Neural cell (in vitro differentiated cells): ENCODE data around the gene DCK. TPM values are rescaled to one million over a fixed set of nuclear protein-coding genes. Genes with fewer than 3 reads are reported as not detected.
"Not testable (repeated sequence)": the region's sequence is repeated elsewhere in the genome, so short reads cannot be mapped to it uniquely, and the experiment has no call there.

ENCODE experiments used
- H2AFZ ChIP-seq: fragments of 200-600, 300-800 bp; sonication (generic), shearing (Covaris generic); 2 replicates; pipeline ENCODE4 v1.6.0; 2014; ENCODE audit warnings: low read depth, mild to moderate bottlenecking, antibody characterized with exemption, low read length, moderate library complexity
- H3F3A ChIP-seq: fragments of 200-600 bp; shearing (Covaris generic); 2 replicates; pipeline ENCODE4 v1.6.1; 2016; ENCODE audit warnings: mild to moderate bottlenecking, moderate library complexity, mixed read lengths, antibody characterized with exemption, low read length; ENCODE audit not compliant: insufficient read depth, poor library complexity, severe bottlenecking
- H3K27ac ChIP-seq: fragments of 200-600, 300-800 bp; sonication (generic), shearing (Covaris generic); 2 replicates; pipeline ENCODE4 v1.5.1; 2014; ENCODE audit warnings: mild to moderate bottlenecking, low read length, moderate library complexity
- H3K27me3 ChIP-seq: fragments of 300-800, 200-600 bp; sonication (generic), shearing (Covaris generic); 2 replicates; pipeline ENCODE4 v1.6.0; 2014; ENCODE audit warnings: mild to moderate bottlenecking, low read depth, low read length, moderate library complexity; ENCODE audit not compliant: insufficient read depth
- H3K36me3 ChIP-seq: fragments of 300-800, 200-600 bp; sonication (generic), shearing (Covaris generic); 2 replicates; pipeline ENCODE4 v1.5.1; 2014; ENCODE audit warnings: mild to moderate bottlenecking, antibody characterized with exemption, low read length, moderate library complexity; ENCODE audit not compliant: insufficient read depth
- H3K4me2 ChIP-seq: fragments of 300-800, 200-600 bp; sonication (generic), shearing (Covaris generic); 2 replicates; pipeline ENCODE4 v1.6.0; 2014; ENCODE audit warnings: mild to moderate bottlenecking, low read length
- H3K4me3 ChIP-seq: fragments of 300-800, 200-600 bp; sonication (generic), shearing (Covaris generic); 2 replicates; pipeline ENCODE4 v1.5.1; 2014; ENCODE audit warnings: mild to moderate bottlenecking, low read length, moderate library complexity
- H3K79me2 ChIP-seq: fragments of 200-600 bp; shearing (Covaris generic); replicated peaks from 2 replicates; pipeline ENCODE4 v1.6.0; 2014; ENCODE audit warnings: mild to moderate bottlenecking, low read length, moderate library complexity; ENCODE audit not compliant: insufficient read depth
- H3K9ac ChIP-seq: fragments of 300-800, 200-600 bp; sonication (generic), shearing (Covaris generic); 2 replicates; pipeline ENCODE4 v1.6.1; 2016; ENCODE audit warnings: mild to moderate bottlenecking, low read length, mixed read lengths
- H3K9me2 ChIP-seq: fragments of 200-600 bp; shearing (Covaris generic); 2 replicates; pipeline ENCODE4 v1.6.1; 2016; ENCODE audit warnings: mild to moderate bottlenecking, low read length, mixed read lengths; ENCODE audit not compliant: insufficient read depth
- H3K9me3 ChIP-seq: fragments of 200-600, 300-800 bp; sonication (generic), shearing (Covaris generic); 2 replicates; pipeline ENCODE4 v1.6.1; 2016; ENCODE audit warnings: mild to moderate bottlenecking, mixed run types, low read length, moderate library complexity, mixed read lengths
- H4K20me1 ChIP-seq: fragments of 200-600 bp; shearing (Covaris generic); 2 replicates; pipeline ENCODE4 v1.6.1; 2016; ENCODE audit warnings: mild to moderate bottlenecking, mixed run types; ENCODE audit not compliant: insufficient read depth
- EP300 ChIP-seq: fragments of 450-650 bp; conservative IDR thresholded peaks from 2 replicates; pipeline ENCODE4 v1.6.1; 2014; ENCODE audit warnings: antibody characterized with exemption, mild to moderate bottlenecking, moderate library complexity; ENCODE audit not compliant: poor library complexity, severe bottlenecking
- EZH2 ChIP-seq: fragments of 200-600, 300-800 bp; shearing (Covaris generic), sonication (generic); IDR thresholded peaks from 2 replicates; pipeline ENCODE4 v1.6.1; 2014; ENCODE audit warnings: antibody characterized with exemption, low read length, borderline replicate concordance, mild to moderate bottlenecking; ENCODE audit not compliant: insufficient read depth, poor library complexity, severe bottlenecking
- MXI1 ChIP-seq: fragments of 450-650 bp; conservative IDR thresholded peaks from 2 replicates; pipeline ENCODE4 v1.6.1; 2014; ENCODE audit warnings: antibody characterized with exemption, mild to moderate bottlenecking; ENCODE audit not compliant: poor library complexity, severe bottlenecking
- POLR2AphosphoS5 ChIP-seq: IDR thresholded peaks from 2 replicates; pipeline ENCODE4 v1.6.1; 2012
- RAD21 ChIP-seq: fragments of 450-650 bp; conservative IDR thresholded peaks from 2 replicates; pipeline ENCODE4 v1.6.1; 2014; ENCODE audit warnings: antibody characterized with exemption, mild to moderate bottlenecking, moderate library complexity
- SMC3 ChIP-seq: fragments of 450-650 bp; conservative IDR thresholded peaks from 2 replicates; pipeline ENCODE4 v1.6.1; 2014; ENCODE audit warnings: antibody characterized with exemption, mild to moderate bottlenecking, moderate library complexity; ENCODE audit not compliant: poor library complexity
- TAF1 ChIP-seq: IDR thresholded peaks from 2 replicates; pipeline ENCODE4 v1.6.1; 2012; ENCODE audit warnings: low read depth
- polyA plus RNA-seq: library from polyadenylated mRNA; depleted of rRNA; stranded (reverse); fragments of >200 nt; gene quantifications from 2 replicates; pipeline ENCODE4 v1.2.3, GENCODE V29; 2014
- TF ChIP-seq, protein P1 (sequence below): IDR thresholded peaks from 2 replicates; pipeline ENCODE4 v1.6.1; 2012; ENCODE audit warnings: borderline replicate concordance
- TF ChIP-seq, protein P2 (sequence below): fragments of 450-650 bp; IDR thresholded peaks from 2 replicates; pipeline ENCODE4 v1.5.1; 2014; ENCODE audit warnings: antibody characterized with exemption, mild to moderate bottlenecking, moderate library complexity; ENCODE audit not compliant: poor library complexity, severe bottlenecking

Gene DCK
- polyA plus RNA-seq, 1 donor from 2014 or later = 147 TPM

DNA sequence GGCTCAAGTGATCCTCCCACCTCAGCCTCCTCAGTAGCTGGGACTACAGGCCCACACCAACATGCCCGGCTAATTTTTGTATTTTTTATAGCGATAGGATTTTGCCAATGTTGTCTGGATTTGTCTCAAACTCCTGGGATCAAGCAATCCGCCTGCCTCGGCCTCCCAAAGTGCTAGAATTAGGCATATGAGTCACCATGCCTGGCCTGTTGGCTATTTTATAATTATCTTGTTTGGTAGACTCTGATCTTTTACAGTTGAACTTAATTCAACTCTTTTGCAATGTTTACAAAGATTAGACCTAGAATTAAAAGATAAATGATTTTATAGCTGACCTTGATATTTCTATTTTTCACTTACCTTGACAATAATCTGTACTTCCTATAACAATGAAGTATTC is 18.0 kb downstream of the DCK start (continued):
- TF ChIP-seq MXI1 = no peak
- no peak for TF ChIP-seq RAD21
- TF ChIP-seq EP300 = no peak
- no peak for TF ChIP-seq POLR2AphosphoS5

DNA sequence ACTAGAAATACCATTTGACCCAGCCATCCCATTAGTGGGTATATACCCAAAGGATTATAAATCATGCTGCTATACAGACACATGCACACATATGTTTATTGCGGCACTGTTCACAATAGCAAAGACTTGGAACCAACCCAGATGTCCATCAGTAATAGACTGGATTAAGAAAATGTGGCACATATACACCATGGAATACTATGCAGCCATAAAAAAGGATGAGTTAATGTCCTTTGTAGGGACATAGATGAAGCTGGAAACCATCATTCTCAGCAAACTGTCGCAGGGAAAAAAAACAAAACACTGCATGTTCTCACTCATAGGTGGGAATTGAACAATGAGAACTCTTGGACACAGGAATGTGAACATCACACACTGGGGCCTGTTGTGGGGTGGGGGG is 23.9 kb downstream of the DCK start:
- not testable (repeated sequence) for H3K36me3 ChIP-seq, H3K9me2 ChIP-seq, H3K27me3 ChIP-seq, H2AFZ ChIP-seq, H3K9ac ChIP-seq, H3K27ac ChIP-seq, H3K4me3 ChIP-seq, H3K79me2 ChIP-seq, H4K20me1 ChIP-seq, H3K4me2 ChIP-seq, H3F3A ChIP-seq, H3K9me3 ChIP-seq

DNA sequence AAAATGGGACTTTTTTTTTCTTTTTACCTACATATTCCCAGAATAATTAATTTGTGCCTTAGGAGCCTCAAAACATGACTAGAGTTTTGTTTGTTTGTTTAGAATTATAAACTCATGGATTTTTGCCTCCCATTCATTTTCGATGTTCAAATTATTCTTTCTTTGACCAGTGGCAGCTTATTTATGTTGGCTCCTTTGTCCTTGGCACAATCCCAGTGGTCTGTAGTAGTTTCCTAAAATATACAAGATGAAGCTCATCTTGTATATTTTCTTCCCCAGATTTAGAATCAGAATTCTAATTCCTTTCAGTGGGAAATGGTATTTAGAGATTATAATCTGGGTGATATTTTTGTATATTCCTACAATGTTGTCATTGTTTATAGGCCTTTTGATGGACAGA is 27.2 kb downstream of the DCK start:
- Histone ChIP-seq H3F3A (no peaks in the 10 kb centered on the region), H2AFZ (no peak overlapping the region), H3K9me2 (no peaks in the 10 kb centered on the region), H4K20me1 (no peaks in the 10 kb centered on the region), H3K4me2 (no peak overlapping the region), H3K27ac (no peak overlapping the region), H3K9ac (no peak overlapping the region), H3K4me3 (no peak overlapping the region), H3K27me3 (no peaks in the 10 kb centered on the region), H3K9me3 (no peaks in the 10 kb centered on the region), H3K36me3 (peaks cover 8% of the 10 kb centered on the region), H3K79me2 (no peaks in the 10 kb centered on the region)
- TF ChIP-seq RAD21 = no peak
- no peak for TF ChIP-seq POLR2AphosphoS5
- TF ChIP-seq EZH2 = no peak
- TF ChIP-seq SMC3 = no peak
- TF ChIP-seq, protein P1, sequence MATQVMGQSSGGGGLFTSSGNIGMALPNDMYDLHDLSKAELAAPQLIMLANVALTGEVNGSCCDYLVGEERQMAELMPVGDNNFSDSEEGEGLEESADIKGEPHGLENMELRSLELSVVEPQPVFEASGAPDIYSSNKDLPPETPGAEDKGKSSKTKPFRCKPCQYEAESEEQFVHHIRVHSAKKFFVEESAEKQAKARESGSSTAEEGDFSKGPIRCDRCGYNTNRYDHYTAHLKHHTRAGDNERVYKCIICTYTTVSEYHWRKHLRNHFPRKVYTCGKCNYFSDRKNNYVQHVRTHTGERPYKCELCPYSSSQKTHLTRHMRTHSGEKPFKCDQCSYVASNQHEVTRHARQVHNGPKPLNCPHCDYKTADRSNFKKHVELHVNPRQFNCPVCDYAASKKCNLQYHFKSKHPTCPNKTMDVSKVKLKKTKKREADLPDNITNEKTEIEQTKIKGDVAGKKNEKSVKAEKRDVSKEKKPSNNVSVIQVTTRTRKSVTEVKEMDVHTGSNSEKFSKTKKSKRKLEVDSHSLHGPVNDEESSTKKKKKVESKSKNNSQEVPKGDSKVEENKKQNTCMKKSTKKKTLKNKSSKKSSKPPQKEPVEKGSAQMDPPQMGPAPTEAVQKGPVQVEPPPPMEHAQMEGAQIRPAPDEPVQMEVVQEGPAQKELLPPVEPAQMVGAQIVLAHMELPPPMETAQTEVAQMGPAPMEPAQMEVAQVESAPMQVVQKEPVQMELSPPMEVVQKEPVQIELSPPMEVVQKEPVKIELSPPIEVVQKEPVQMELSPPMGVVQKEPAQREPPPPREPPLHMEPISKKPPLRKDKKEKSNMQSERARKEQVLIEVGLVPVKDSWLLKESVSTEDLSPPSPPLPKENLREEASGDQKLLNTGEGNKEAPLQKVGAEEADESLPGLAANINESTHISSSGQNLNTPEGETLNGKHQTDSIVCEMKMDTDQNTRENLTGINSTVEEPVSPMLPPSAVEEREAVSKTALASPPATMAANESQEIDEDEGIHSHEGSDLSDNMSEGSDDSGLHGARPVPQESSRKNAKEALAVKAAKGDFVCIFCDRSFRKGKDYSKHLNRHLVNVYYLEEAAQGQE = no peak
- TF ChIP-seq, protein P2, sequence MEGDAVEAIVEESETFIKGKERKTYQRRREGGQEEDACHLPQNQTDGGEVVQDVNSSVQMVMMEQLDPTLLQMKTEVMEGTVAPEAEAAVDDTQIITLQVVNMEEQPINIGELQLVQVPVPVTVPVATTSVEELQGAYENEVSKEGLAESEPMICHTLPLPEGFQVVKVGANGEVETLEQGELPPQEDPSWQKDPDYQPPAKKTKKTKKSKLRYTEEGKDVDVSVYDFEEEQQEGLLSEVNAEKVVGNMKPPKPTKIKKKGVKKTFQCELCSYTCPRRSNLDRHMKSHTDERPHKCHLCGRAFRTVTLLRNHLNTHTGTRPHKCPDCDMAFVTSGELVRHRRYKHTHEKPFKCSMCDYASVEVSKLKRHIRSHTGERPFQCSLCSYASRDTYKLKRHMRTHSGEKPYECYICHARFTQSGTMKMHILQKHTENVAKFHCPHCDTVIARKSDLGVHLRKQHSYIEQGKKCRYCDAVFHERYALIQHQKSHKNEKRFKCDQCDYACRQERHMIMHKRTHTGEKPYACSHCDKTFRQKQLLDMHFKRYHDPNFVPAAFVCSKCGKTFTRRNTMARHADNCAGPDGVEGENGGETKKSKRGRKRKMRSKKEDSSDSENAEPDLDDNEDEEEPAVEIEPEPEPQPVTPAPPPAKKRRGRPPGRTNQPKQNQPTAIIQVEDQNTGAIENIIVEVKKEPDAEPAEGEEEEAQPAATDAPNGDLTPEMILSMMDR = no peak
- TF ChIP-seq TAF1 = no peak
- no peak for TF ChIP-seq EP300
- TF ChIP-seq MXI1 = no peak
